ENCODE results near the gene SELENOI. TPM values are rescaled to one million over a fixed set of nuclear protein-coding genes. Genes with fewer than 3 reads are reported as not detected.

SELENOI gene
- total RNA-seq, 2 donors from 2014 or later = 41.5 to 42.2 TPM

DNA sequence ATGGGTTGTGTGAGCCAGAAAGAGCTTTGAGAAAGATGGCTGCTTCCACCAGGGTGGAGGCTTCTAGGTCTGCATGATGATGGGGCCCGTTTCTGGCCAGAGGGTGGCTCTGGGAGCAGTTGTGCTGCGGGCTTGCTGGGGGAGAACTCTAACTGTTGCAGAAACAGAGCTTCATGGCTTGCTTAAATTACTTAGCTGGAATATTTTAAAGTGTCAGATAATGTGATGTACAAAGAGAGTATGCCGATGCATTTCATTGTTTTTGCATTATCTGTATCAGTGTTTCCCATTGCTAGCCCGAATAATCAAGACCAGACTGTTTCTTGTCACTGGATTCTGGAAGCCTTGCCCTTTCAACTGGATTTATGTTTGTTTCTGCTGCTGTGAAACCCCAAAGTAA lies 49.5 kb downstream of the SELENOI start:
- intact Hi-C loops (cut with DNase I) = no loop called here
- Histone ChIP-seq H3K4me3 (no peak overlapping the region), H3K9me3 (no peaks in the 10 kb centered on the region), H3K9ac (ENCODE audit: low read depth in 2 of 2, low read length in 2 of 2) (no peak overlapping the region), H3K27ac (no peak overlapping the region), H3K36me3 (no peaks in the 10 kb centered on the region), H3K4me1 (no peaks in the 10 kb centered on the region), H3K27me3 (no peaks in the 10 kb centered on the region)
- DNase-seq = no peak
- TF ChIP-seq, protein P1, sequence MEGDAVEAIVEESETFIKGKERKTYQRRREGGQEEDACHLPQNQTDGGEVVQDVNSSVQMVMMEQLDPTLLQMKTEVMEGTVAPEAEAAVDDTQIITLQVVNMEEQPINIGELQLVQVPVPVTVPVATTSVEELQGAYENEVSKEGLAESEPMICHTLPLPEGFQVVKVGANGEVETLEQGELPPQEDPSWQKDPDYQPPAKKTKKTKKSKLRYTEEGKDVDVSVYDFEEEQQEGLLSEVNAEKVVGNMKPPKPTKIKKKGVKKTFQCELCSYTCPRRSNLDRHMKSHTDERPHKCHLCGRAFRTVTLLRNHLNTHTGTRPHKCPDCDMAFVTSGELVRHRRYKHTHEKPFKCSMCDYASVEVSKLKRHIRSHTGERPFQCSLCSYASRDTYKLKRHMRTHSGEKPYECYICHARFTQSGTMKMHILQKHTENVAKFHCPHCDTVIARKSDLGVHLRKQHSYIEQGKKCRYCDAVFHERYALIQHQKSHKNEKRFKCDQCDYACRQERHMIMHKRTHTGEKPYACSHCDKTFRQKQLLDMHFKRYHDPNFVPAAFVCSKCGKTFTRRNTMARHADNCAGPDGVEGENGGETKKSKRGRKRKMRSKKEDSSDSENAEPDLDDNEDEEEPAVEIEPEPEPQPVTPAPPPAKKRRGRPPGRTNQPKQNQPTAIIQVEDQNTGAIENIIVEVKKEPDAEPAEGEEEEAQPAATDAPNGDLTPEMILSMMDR (IDR thresholded peaks at IDR 0.05) = no peak

GRCh38 chr2:26396734-26397298 lies 50.9 kb downstream of the SELENOI start:
- Histone ChIP-seq H3K4me1 (no peaks in the 10 kb centered on the region), H3K4me3 (no peak overlapping the region), H3K27me3 (no peaks in the 10 kb centered on the region), H3K9me3 (no peaks in the 10 kb centered on the region), H3K27ac (no peak overlapping the region), H3K9ac (ENCODE audit: low read depth in 2 of 2, low read length in 2 of 2) (no peak overlapping the region), H3K36me3 (no peaks in the 10 kb centered on the region)
- TF ChIP-seq, protein P1 (IDR thresholded peaks at IDR 0.05) = no peak
- intact Hi-C loops (cut with DNase I) = no loop called here
- DNase-seq = no peak

DNA sequence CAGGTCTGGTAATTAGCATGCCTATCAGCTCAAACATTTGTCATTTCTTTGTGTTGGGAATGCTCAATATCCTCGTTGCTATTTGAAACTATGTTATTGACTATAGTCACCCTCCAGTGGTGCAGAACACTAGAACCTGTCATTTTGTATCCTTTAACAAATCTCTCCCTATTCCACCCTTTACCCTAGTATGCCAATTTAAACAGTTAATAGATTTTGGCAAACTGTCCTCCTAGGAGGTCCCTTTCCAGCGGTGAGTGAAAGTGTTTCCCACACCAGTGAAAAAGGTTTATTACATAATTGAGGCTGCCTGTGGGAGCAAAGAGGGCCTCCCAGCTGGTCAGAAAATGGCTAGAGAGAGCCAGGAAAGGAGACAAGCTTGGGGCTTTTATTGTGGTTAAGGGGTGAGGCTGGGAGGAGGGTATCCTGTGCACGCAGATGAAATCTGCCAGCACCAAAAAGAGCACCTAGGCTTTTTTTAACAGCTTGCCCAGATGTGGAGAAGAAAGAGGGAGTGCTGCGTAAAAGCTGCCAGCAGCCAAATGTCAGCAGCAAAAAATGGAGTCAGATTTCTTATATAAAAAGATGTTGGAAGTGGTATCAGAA lies 53.9 kb downstream of the SELENOI start:
- H3K27me3 ChIP-seq = no peaks in the 10 kb centered on the region
- H3K4me1 ChIP-seq = no peaks in the 10 kb centered on the region
- no peak overlapping the region for H3K27ac ChIP-seq
- no peak overlapping the region for H3K9ac ChIP-seq (ENCODE audit: low read depth in 2 of 2, low read length in 2 of 2)
- no peaks in the 10 kb centered on the region for H3K36me3 ChIP-seq
- TF ChIP-seq, protein P1 (IDR thresholded peaks at IDR 0.05) = no peak
- no peak for DNase-seq
- H3K9me3 ChIP-seq = no peaks in the 10 kb centered on the region
- intact Hi-C loops (cut with DNase I) = no loop called here
- no peak overlapping the region for H3K4me3 ChIP-seq

DNA sequence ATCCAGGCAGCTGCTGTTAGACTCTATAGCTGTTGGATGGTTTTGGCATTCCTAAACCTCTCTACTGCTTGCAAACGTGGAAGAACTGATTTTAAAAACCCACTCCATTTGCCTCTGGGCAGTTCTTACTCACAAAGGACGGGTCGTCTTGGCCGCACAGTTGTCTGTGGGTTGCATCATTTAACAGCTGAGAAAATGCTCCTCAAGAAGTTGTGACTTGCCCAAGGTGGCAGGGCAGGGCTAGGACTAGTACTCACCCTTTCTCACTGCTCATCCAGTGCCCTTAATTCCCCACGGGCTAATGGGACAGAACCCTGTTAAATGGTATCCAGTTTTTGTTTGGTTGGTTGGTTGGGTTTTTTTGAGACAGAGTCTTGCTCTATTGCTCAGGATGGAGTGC lies 54.8 kb downstream of the SELENOI start:
- no peaks in the 10 kb centered on the region for H3K9me3 ChIP-seq
- no peaks in the 10 kb centered on the region for H3K4me1 ChIP-seq
- H3K9ac ChIP-seq (ENCODE audit: low read depth in 2 of 2, low read length in 2 of 2) = no peak overlapping the region
- H3K36me3 ChIP-seq = no peaks in the 10 kb centered on the region
- no peak for DNase-seq
- no peaks in the 10 kb centered on the region for H3K27me3 ChIP-seq
- TF ChIP-seq, protein P1 (IDR thresholded peaks at IDR 0.05) = no peak
- intact Hi-C loops (cut with DNase I) = no loop called here
- no peak overlapping the region for H3K27ac ChIP-seq
- no peak overlapping the region for H3K4me3 ChIP-seq

- Histone ChIP-seq H3K4me1 (no peaks in the 10 kb centered on the region), H3K9ac (ENCODE audit: low read depth in 2 of 2, low read length in 2 of 2) (no peak within 1 kb of the TSS), H3K36me3 (no peaks in the 10 kb centered on the region), H3K27me3 (no peaks in the 10 kb centered on the region), H3K27ac (no peak within 1 kb of the TSS), H3K4me3 (no peak within 1 kb of the TSS), H3K9me3 (no peaks in the 10 kb centered on the region)
- intact Hi-C loops (cut with DNase I) = no loop called here
- DNase-seq = peak; percentile 32
- TF ChIP-seq, protein P1 (IDR thresholded peaks at IDR 0.05) = no peak
Observed at GRCh38 chr2:26401739-26402541, 56.0 kb downstream of the SELENOI start, which contains the start of gene DRC1. DRC1 (plus strand) TSS chr2:26401920; CDS start chr2:26401990, 70 bp downstream.
